ENCODE measurements around the gene CD2BP2.

The CD2BP2 gene

GRCh38 chr16:30371248-30371816 lies 16.2 kb upstream of the CD2BP2 start:
- Histone ChIP-seq H3K9me3 (ENCODE audit: severe bottlenecking) (no peaks in the 10 kb centered on the region), H3K36me3 (peaks cover 18% of the 10 kb centered on the region), H3K27ac (peak overlapping the region; percentile 90), H3K4me3 (ENCODE audit: low read depth, low read length) (peak overlapping the region; percentile 45), H3K27me3 (ENCODE audit: insufficient read depth, low read depth, severe bottlenecking) (no peaks in the 10 kb centered on the region)
- DNase-seq, result no peak
- TF ChIP-seq CTCF (IDR thresholded peaks at IDR 0.05; ENCODE audit: low read depth, low read length), result no peak

GRCh38 chr16:30370456-30371247 lies 15.5 kb upstream of the CD2BP2 start, which contains the start of gene TBC1D10B:
TSS of gene TBC1D10B (minus strand) at chr16:30370494. CDS start at chr16:30370183, 311 bp downstream.
- H3K4me3 ChIP-seq (ENCODE audit: low read depth, low read length), result peak within 1 kb of the TSS; percentile 73
- H3K36me3 ChIP-seq, result peaks cover 24% of the 10 kb centered on the region
- no peaks in the 10 kb centered on the region for H3K27me3 ChIP-seq (ENCODE audit: insufficient read depth, low read depth, severe bottlenecking)
- peak; percentile 40 for TF ChIP-seq CTCF (IDR thresholded peaks at IDR 0.05; ENCODE audit: low read depth, low read length)
- H3K9me3 ChIP-seq (ENCODE audit: severe bottlenecking), result no peaks in the 10 kb centered on the region
- peak within 1 kb of the TSS; percentile 90 for H3K27ac ChIP-seq
- DNase-seq, result peak; percentile 100

GRCh38 chr16:30369938-30370455 lies 14.9 kb upstream of the CD2BP2 start:
- H3K9me3 ChIP-seq (ENCODE audit: severe bottlenecking), result no peaks in the 10 kb centered on the region
- peak overlapping the region; percentile 64 for H3K27ac ChIP-seq
- no peaks in the 10 kb centered on the region for H3K27me3 ChIP-seq (ENCODE audit: insufficient read depth, low read depth, severe bottlenecking)
- H3K4me3 ChIP-seq (ENCODE audit: low read depth, low read length), result peak overlapping the region; percentile 73
- peaks cover 31% of the 10 kb centered on the region for H3K36me3 ChIP-seq
- TF ChIP-seq CTCF (IDR thresholded peaks at IDR 0.05; ENCODE audit: low read depth, low read length), result no peak
- DNase-seq, result no peak

- no peaks in the 10 kb centered on the region for H3K27me3 ChIP-seq (ENCODE audit: insufficient read depth, low read depth, severe bottlenecking)
- H3K4me3 ChIP-seq (ENCODE audit: low read depth, low read length), result peak overlapping the region; percentile 73
- TF ChIP-seq CTCF (IDR thresholded peaks at IDR 0.05; ENCODE audit: low read depth, low read length), result no peak
- peak overlapping the region; percentile 64 for H3K27ac ChIP-seq
- H3K9me3 ChIP-seq (ENCODE audit: severe bottlenecking), result no peaks in the 10 kb centered on the region
- no peak for DNase-seq
- peaks cover 38% of the 10 kb centered on the region for H3K36me3 ChIP-seq
Observed at GRCh38 chr16:30369091-30369937, 14.2 kb upstream of the CD2BP2 start.

GRCh38 chr16:30368792-30369090 lies 13.6 kb upstream of the CD2BP2 start:
- Histone ChIP-seq H3K36me3 (peaks cover 42% of the 10 kb centered on the region), H3K4me3 (ENCODE audit: low read depth, low read length) (peak overlapping the region; percentile 73), H3K9me3 (ENCODE audit: severe bottlenecking) (no peaks in the 10 kb centered on the region), H3K27me3 (ENCODE audit: insufficient read depth, low read depth, severe bottlenecking) (no peaks in the 10 kb centered on the region), H3K27ac (no peak overlapping the region)
- no peak for DNase-seq
- TF ChIP-seq CTCF (IDR thresholded peaks at IDR 0.05; ENCODE audit: low read depth, low read length), result no peak
